BJ (cell line): ENCODE measurements around the gene FAM83D. TPM values are rescaled to one million over a fixed set of nuclear protein-coding genes. Genes with fewer than 3 reads are reported as not detected.
"Not testable (repeated sequence)": the region's sequence is repeated elsewhere in the genome, so short reads cannot be mapped to it uniquely, and the experiment has no call there.

Source experiments
- CTCF ChIA-PET: fragments of 350-600 bp; formaldehyde crosslinking; extraction: SDS; loops from one replicate; lab custom pipeline; 2021; ENCODE audit warnings: antibody characterized with exemption, inconsistent platforms; lab: Yijun Ruan, JAX
- POLR2A ChIA-PET: fragments of 300-600 bp; sonication (Branson Sonifier 250); formaldehyde crosslinking; extraction: SDS; loops from one replicate; lab custom pipeline; 2021; ENCODE audit warnings: antibody characterized with exemption; lab: Charles Lee
- DNase-seq: peaks from one replicate; pipeline ENCODE4 v3.0.0-alpha.2; 2011; ENCODE audit warnings: low read depth
- H3K27me3 ChIP-seq: 2 replicates; pipeline ENCODE4 v1.6.0; 2011; ENCODE audit warnings: low read length; ENCODE audit not compliant: control insufficient read depth, insufficient read depth
- H3K36me3 ChIP-seq: 2 replicates; pipeline ENCODE4 v1.5.1; 2011; ENCODE audit warnings: low read length; ENCODE audit not compliant: control insufficient read depth, insufficient read depth
- H3K4me3 ChIP-seq: 2 replicates; pipeline ENCODE4 v1.5.1; 2011; ENCODE audit warnings: low read depth, mild to moderate bottlenecking, control low read depth, low read length
- polyA plus RNA-seq: library from polyadenylated mRNA; depleted of rRNA; stranded (reverse); fragments of >200 nt; gene quantifications from 2 replicates; pipeline ENCODE4 v1.2.3, GENCODE V29; 2011
- TF ChIP-seq, protein P1 (sequence below): IDR thresholded peaks from 2 replicates; pipeline ENCODE4 v1.5.1; 2011; ENCODE audit warnings: low read depth, mild to moderate bottlenecking, control low read depth, inconsistent platforms, low read length, moderate library complexity; ENCODE audit not compliant: insufficient read depth

Gene FAM83D
- polyA plus RNA-seq, 1 experiment, result 40.1 TPM

DNA sequence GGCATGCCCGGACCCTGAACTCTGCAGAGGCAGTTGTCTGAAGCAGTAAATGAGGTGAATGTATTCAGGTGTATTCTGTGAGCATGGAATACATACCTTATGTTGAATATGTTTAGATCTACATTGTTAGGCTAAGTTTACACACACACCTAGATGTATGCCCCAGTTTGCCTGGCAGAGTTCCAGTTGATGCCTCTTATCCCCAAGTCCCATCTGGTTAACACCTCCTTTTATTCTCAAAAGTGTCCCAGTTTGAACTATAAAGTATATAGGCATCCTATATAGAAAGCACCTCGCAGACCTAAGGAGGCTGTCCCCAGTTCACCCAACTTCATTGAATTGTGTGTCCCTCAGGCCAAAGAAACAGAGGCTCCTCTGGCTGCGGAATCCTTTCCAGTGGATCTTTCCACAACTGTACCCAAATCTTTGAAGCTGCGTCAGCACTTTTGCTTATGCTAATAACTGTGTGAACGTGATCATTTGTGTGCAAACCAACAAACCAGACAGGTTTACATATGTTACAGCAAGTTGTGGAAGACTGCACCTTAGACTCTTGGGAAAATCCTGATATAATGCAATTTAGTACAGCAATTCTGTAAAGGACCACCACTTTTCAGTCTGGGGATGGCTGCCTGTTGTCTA is 31.1 kb downstream of the FAM83D start:
- Histone ChIP-seq H3K36me3 (no peaks in the 10 kb centered on the region; the same call in 1 of the 2 replicates), H3K27me3 (no peaks in the 10 kb centered on the region), H3K4me3 (no peak overlapping the region)
- ChIA-PET CTCF (no interaction called here), POLR2A (no interaction called here)
- TF ChIP-seq, protein P1, sequence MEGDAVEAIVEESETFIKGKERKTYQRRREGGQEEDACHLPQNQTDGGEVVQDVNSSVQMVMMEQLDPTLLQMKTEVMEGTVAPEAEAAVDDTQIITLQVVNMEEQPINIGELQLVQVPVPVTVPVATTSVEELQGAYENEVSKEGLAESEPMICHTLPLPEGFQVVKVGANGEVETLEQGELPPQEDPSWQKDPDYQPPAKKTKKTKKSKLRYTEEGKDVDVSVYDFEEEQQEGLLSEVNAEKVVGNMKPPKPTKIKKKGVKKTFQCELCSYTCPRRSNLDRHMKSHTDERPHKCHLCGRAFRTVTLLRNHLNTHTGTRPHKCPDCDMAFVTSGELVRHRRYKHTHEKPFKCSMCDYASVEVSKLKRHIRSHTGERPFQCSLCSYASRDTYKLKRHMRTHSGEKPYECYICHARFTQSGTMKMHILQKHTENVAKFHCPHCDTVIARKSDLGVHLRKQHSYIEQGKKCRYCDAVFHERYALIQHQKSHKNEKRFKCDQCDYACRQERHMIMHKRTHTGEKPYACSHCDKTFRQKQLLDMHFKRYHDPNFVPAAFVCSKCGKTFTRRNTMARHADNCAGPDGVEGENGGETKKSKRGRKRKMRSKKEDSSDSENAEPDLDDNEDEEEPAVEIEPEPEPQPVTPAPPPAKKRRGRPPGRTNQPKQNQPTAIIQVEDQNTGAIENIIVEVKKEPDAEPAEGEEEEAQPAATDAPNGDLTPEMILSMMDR, result no peak
- DNase-seq, result no peak

DNA sequence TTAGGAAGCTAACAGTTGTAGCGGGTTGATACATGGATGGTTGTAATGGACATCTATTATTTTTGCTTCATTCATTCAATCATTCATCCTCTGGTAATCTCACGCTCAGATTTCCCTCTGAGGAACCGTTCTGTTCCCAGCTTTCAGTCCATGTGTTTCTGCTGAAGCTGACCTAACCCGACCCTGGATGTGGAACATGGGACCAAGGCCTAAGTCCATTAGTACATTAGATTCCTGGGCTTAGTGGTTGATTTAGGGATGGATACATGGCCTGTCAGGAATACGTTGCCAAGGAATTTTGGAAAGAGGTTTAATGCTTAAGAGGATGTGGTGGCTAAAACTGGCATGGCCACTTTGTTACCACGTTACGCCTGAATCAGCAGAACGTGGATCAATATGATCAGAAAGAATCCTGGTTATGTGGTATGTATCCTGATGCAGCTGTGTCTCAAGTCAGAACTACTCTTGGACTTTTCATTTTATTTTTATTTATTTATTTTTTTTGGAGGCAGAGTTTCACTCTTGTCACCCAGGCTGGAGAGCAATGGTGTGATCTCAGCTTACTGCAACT is 31.8 kb downstream of the FAM83D start:
- DNase-seq, result no peak
- H3K27me3 ChIP-seq, result no peaks in the 10 kb centered on the region
- no peak overlapping the region for H3K4me3 ChIP-seq
- CTCF ChIA-PET, result no interaction called here
- TF ChIP-seq, protein P1, result no peak
- POLR2A ChIA-PET, result interaction anchor here (0.7 kb wide), 1 partner anchor 78 kb away, joined by 3 read pairs; no protein-coding TSS in a partner anchor
- no peaks in the 10 kb centered on the region; the same call in 1 of the 2 replicates for H3K36me3 ChIP-seq

DNA sequence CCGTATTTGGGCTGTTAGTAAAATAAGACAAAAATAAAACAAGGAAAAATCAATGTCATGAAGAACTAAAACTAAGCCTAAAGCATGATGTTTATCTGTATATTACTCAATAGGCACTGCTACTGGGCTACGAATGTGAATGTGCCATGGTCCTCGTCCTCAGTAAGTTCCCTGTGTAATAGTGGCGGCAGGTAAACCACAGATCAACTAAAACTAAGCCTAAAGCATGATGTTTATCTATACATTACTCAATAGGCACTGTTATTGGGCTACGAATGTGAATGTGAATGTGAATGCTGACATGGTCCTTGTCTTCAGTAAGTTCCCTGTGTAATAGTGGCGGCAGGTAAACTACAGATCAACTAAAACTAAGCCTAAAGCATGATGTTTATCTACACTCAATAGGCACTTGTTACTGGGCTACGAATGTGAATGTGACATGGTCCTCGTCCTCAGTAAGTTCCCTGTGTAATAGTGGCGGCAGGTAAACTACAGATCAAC is 34.0 kb downstream of the FAM83D start:
- H3K4me3 ChIP-seq, H3K36me3 ChIP-seq, POLR2A ChIA-PET, DNase-seq, H3K27me3 ChIP-seq: not testable (repeated sequence)
- CTCF ChIA-PET, result interaction anchor here (1.2 kb wide), 1 partner anchor 34 kb away, joined by 4 read pairs; the partner anchor contains the start of gene FAM83D

DNA sequence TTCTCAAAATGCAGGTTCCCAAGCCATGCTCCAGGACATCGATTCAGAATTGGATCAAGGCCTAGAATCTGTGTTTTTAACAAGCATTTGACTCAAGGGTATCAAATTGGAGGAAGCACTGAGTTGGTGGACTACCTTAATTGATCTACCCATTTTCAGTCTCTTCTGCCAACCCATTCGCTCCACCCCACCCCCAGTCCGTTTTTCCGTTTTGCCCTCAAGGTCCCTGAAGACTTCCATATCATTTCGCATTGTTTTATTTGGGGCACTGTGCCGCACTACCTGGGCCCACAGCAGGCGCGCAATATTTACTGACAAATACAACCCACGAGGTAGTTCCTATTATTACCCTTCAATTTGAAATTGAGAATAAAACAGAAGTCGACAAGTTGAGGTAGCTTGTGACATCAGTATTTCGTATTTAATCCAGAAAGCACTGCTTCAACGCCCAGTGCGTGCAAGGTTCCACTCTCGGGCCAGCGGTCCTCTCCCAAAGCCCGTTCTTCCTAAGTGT is 35.4 kb downstream of the FAM83D start:
- H3K4me3 ChIP-seq, result peak overlapping the region; percentile 87
- no peaks in the 10 kb centered on the region for H3K36me3 ChIP-seq
- CTCF ChIA-PET, result interaction anchor here (0.8 to 3.0 kb wide), 8 partner anchors 13 to 88 kb away, joined by 3 to 11 read pairs (median 4); partner anchors contain the start of gene FAM83D
- H3K27me3 ChIP-seq, result no peaks in the 10 kb centered on the region
- DNase-seq, result no peak
- POLR2A ChIA-PET, result no interaction called here
- TF ChIP-seq, protein P1, result no peak

DNA sequence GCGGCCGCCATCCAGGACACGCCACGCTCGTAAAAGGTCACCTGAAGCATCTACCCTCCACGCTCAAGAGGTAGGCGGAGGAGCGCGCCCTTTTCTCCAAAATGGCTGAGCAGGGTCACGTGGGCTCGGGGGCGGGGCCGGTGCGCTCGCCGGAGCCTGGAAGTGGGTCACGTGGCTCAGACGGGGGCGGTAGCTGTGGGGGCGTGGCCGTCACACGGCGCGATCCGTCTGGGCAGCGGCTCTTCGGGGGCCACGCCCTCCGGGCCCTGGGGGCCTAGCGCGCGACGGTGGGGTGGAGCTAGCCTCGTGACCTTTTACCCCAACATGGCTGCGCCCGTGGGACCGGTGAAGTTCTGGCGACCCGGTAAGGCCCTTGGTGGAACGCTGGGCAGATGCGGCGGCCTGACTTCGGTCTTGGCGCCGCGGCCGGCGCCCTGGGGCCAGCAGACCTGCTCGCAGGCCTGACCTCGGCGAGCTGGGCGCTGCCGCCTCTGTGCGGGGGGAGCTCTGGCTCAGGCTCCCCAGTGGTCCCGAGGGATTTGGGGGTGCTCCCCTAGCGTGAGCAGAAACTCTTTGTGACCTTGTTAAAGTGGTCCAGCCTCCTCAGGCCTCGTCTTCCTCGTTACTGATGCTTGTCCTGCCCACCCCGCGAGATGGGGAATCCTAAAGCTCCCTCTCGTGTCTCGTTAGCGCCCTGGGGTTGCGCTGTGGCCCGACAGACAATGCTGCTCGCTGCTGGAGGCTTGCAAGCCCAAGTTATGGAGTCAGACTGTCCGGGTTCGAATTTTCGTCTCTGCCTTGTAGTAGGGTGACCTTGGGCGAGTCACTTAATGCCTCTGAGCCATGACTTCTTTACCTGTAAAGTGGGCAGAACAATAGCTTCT is 36.1 kb downstream of the FAM83D start, which contains the start of gene DHX35:
DHX35 (plus strand) TSS at position 301 of the 884 bp plus-strand sequence; CDS start at position 325, 24 bp downstream.
- peak; percentile 73 for DNase-seq
- Histone ChIP-seq H3K36me3 (no peaks in the 10 kb centered on the region), H3K27me3 (no peaks in the 10 kb centered on the region), H3K4me3 (peak within 1 kb of the TSS; percentile 87)
- ChIA-PET CTCF (interaction anchor here (0.8 to 3.0 kb wide), 11 partner anchors 11 to 88 kb away, joined by 3 to 11 read pairs (median 3); partner anchors contain the start of gene FAM83D), POLR2A (no interaction called here)
- TF ChIP-seq, protein P1, result peak; percentile 49
